ENCODE data around the gene FAM13A. TPM values are rescaled to one million over a fixed set of nuclear protein-coding genes. Genes with fewer than 3 reads are reported as not detected.

Gene FAM13A
- total and polyA plus RNA-seq, 3 donors from 2014 or later: 30.7 to 123 (median 109) TPM

- H3K27me3 ChIP-seq: no peaks in the 10 kb centered on the region
- H3K36me3 ChIP-seq (ENCODE audit: low read depth, missing control alignments): no peaks in the 10 kb centered on the region
- no peaks in the 10 kb centered on the region for H3K9me3 ChIP-seq
- DNase-seq: no peak
- no peak overlapping the region for H3K27ac ChIP-seq
- TF ChIP-seq CTCF (IDR thresholded peaks at IDR 0.05): no peak
- TF ChIP-seq POLR2A (IDR thresholded peaks at IDR 0.05): no peak
- H3K4me3 ChIP-seq: no peak overlapping the region
- WGBS, 2 donors: 77 to 80% methylated on average over 2 of the region's 2 CpGs
- no peaks in the 10 kb centered on the region for H3K4me1 ChIP-seq
- intact Hi-C loops (cut with DNase I; ENCODE audit: low total_unique reads): no loop called here
Observed at GRCh38 chr4:88981556-88981955, 75.4 kb downstream of the FAM13A start.

DNA sequence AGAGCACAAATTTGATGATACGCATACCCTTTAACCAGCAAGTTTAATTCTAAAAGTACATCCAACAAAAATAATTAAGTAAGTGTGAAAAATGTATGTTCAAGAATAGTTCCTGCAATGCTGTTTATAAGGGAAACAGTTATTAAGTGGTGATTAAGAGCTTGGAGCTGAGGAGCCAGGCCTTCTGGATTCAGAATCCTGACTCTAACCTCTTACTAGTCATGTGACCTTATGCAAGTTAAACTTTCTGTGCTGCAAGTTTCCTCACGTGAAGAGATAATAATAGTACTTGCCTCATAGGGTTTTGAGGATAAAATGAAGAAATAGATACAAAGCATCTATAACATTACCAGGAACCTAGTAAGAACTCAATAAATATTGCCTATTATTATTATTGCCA, 77.7 kb downstream of the FAM13A start:
- DNase-seq: no peak
- no peaks in the 10 kb centered on the region for H3K4me1 ChIP-seq
- intact Hi-C loops (cut with DNase I; ENCODE audit: low total_unique reads): no loop called here
- WGBS, 2 donors: 74 to 79% methylated on average over 2 of the region's 2 CpGs
- no peaks in the 10 kb centered on the region for H3K9me3 ChIP-seq
- H3K36me3 ChIP-seq (ENCODE audit: low read depth, missing control alignments): no peaks in the 10 kb centered on the region
- TF ChIP-seq CTCF (IDR thresholded peaks at IDR 0.05) (no peak), POLR2A (IDR thresholded peaks at IDR 0.05) (no peak)
- no peak overlapping the region for H3K27ac ChIP-seq
- H3K4me3 ChIP-seq: no peak overlapping the region
- no peaks in the 10 kb centered on the region for H3K27me3 ChIP-seq

DNA sequence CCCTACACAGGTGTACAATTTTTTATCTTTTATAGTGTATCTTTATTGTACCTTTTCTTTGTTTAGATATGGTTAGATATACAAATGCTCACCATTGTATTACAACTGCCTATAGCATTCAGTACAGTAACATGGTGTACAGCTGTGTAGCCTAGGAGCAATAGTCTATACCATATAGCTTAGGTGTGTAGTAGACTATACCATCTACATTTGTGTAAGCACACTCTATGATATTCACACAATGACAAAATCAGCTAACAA, 80.3 kb downstream of the FAM13A start:
- Histone ChIP-seq H3K27me3 (no peaks in the 10 kb centered on the region), H3K4me1 (no peaks in the 10 kb centered on the region), H3K4me3 (no peak overlapping the region), H3K36me3 (ENCODE audit: low read depth, missing control alignments) (no peaks in the 10 kb centered on the region), H3K27ac (no peak overlapping the region), H3K9me3 (no peaks in the 10 kb centered on the region)
- no peak for TF ChIP-seq POLR2A (IDR thresholded peaks at IDR 0.05)
- TF ChIP-seq CTCF (IDR thresholded peaks at IDR 0.05): no peak
- no peak for DNase-seq
- intact Hi-C loops (cut with DNase I; ENCODE audit: low total_unique reads): no loop called here

DNA sequence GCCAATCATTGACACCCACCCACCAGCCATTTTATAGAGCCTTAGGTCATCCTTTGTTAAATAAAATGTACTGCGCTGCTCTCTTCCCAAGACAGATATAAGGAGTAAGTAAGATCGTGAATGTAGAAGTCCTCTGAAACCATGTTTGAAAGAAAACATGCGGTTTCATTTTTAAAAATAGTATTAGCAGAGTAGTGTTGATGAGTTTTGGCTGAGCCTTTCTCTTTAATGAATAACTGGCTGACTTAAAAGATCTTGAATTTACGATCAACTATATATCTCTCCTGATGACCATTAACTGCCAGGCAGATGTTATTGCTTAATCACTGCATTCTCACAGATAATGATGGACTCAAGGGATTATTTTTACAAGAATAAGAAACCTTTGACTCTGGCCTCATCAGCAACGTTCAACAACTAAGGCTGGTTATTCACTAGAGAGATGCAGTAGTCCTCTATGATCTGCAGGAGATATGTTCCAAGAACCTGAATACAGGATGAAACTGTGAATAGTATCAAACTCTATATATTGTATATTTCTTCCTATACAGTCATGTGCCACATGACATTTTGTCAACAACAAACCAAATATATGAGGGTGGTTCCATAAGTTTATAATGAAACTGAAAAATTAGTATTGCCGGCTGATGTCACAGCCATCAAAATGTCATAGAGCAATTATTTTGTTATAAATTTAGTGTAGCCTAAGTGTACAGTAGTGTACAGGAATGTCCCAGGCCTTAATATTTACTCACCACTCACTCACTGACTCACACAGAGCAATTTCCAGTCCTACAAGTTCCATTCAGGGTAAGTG, 80.8 kb downstream of the FAM13A start:
- Histone ChIP-seq H3K36me3 (ENCODE audit: low read depth, missing control alignments) (no peaks in the 10 kb centered on the region), H3K27me3 (no peaks in the 10 kb centered on the region), H3K4me1 (no peaks in the 10 kb centered on the region), H3K9me3 (no peaks in the 10 kb centered on the region), H3K4me3 (no peak overlapping the region), H3K27ac (no peak overlapping the region)
- DNase-seq: no peak
- intact Hi-C loops (cut with DNase I; ENCODE audit: low total_unique reads): no loop called here
- TF ChIP-seq CTCF (IDR thresholded peaks at IDR 0.05): no peak
- TF ChIP-seq POLR2A (IDR thresholded peaks at IDR 0.05): no peak
- 72 to 74% methylated on average over 6 of the region's 6 CpGs for WGBS, 2 donors

GRCh38 chr4:88971536-88971935, 85.4 kb downstream of the FAM13A start:
- no peaks in the 10 kb centered on the region for H3K9me3 ChIP-seq

More at GRCh38 chr4:88971536-88971935, 85.4 kb downstream of the FAM13A start:
- no peak for DNase-seq
- TF ChIP-seq POLR2A (IDR thresholded peaks at IDR 0.05) (no peak), CTCF (IDR thresholded peaks at IDR 0.05) (no peak)
- Histone ChIP-seq H3K27ac (no peak overlapping the region), H3K4me3 (no peak overlapping the region), H3K4me1 (no peaks in the 10 kb centered on the region), H3K27me3 (no peaks in the 10 kb centered on the region), H3K36me3 (ENCODE audit: low read depth, missing control alignments) (no peaks in the 10 kb centered on the region)
- intact Hi-C loops (cut with DNase I; ENCODE audit: low total_unique reads): no loop called here
- 84 to 95% methylated on average over 1 of the region's 1 CpG for WGBS, 2 donors
